Measurements from ENCODE around the gene MISP3. TPM values are rescaled to one million over a fixed set of nuclear protein-coding genes. Genes with fewer than 3 reads are reported as not detected.

Gene MISP3
- polyA plus RNA-seq, 3 donors = 5.1 to 8.4 (median 7.6) TPM

DNA sequence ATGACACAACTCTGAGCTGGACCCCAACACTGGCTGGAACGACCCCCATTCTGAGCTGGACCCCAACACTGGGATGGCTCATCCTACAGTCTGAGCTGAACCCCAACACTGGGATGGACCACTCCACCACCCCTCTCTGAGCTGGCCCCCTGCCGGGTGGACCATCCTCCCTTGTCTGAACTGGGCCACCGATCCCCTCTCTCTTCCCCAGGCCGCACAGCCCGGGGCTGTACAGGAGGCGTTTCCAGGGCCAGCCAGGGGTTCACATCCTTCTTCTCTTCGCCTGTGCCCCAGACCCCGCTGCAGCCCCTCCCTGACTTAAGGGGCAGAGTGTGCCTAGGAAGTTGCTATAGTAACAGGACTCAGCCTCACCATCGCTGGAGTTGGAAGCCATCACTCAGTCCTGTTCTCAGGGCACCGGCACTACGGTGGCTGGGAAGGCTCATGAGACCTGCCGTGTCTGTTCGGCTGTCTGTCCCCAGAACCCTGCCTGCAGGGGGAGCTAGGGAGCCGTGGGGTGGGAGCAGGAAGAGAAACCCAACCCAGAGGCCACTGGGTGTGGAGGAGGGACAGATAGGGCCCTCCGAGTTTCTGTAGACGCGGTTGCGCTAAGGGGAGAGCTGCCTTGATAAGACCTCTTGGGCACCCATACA lies 41.3 kb downstream of the MISP3 start:
- no peak for DNase-seq (ENCODE audit: extremely low read depth in 1 of 11, low read depth in 9 of 11, low spot score in 4 of 11)

DNA sequence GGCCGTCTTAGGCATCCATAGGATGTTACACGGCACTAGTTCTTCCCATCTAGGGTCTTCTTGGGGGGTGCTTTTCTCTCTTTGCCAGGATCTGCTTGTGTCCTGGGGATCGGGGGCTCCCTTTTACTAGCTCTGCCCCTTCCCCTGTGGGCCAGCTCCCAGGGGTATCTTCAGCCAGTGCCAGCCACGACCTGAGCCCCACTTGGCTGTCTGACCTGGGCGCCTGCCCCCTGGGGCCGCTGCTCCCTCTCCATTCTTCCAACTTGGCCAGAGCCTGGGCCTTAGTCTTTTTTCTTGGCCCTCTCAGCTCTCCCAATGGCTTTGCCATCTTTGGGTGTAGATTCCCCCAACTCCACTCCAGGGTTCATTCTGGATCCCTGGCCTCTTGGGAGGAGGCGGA lies 41.9 kb downstream of the MISP3 start:
- no peak for DNase-seq (ENCODE audit: extremely low read depth in 1 of 11, low read depth in 9 of 11, low spot score in 4 of 11)

DNA sequence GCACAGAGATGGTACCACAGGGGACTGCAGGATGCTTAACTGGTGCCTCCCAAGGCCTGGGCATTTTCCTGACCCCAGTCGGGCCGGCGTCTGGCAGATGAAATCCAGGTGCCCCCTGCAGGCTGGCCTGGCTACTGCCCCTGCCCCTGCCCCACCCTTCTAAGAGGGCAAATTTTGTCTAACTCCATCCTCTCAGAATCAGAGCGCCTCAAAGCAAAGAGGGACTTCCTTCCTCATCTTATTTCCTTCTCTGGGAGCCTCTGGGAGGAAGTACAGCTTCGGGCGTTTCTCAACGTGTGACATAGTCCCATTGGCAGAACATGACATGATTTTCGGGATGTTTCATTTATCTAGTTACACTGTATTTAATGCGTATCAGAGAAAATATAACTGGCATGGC lies 42.3 kb downstream of the MISP3 start:
- no peak for DNase-seq (ENCODE audit: extremely low read depth in 1 of 11, low read depth in 9 of 11, low spot score in 4 of 11)

DNA sequence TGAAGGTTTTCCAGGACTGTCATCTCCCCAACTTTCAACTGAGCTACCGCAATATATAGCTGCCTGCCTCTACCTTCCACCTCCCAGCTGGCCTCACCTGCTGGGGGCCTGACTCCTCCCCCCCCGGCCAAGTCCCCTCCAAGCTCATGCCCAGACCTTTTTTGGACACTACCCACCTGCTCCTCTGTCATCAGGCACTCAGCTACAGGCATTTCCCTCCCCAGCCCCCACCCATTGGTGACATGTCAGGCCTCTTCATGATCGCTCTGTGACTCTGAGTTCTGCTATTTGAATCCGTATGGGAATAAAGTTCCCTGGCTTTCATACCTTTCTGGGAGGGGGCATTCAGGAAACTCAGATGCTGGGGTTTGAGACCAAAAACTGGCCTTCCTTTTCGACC lies 43.2 kb downstream of the MISP3 start:
- no peak for DNase-seq (ENCODE audit: extremely low read depth in 1 of 11, low read depth in 9 of 11, low spot score in 4 of 11)

DNA sequence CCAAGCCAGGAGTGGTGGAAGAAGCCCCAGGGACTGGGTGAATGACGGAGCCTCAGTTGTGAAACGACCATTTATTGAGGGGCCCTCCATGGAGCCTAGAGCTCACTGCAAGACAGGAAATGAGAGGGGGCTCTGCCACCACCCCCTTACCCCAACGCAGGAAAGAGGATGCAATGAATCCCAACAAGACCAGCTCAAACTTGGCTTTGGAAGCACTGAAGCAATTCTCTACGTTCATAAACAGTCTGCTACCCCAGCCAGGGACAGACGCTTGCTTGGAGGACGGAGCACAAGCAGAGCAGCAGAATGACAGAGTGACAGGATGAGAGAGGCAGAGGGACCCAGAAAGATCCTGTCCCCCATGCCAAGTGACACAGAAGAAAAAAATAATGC lies 43.9 kb downstream of the MISP3 start:
- no peak for DNase-seq (ENCODE audit: extremely low read depth in 1 of 11, low read depth in 9 of 11, low spot score in 4 of 11)

DNA sequence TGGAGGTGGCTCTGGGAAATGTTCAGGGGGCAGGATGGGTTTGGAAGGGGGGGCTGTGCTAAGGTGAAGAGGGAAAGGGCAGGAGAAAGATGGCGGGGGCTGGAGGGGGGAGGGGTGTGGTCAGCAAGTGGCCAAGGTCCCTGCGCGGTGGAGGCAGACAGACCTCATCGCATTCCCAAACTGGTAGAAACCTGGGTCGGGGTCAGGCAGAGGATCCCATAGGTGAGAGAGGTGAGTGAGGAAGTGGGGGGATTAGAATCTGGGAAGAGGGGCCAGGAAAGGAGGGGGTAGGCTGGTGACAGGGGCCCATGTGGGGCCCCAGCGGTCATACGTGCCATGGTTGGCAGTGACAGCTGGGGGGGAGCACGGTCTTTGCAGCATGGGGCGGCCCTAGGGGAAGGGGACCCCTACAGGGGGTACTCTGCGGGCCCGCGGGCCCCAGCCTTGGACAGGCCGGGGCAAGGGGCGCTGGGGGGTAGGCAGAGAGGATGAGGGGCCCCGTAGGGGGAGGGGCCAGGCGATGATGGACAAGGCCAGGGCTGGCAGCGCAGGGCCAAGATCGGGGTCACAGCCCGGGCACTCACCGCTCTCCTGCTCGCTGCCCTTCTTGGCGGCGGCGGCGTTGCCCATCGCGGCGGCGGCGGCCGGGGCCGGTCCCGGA lies 44.5 kb downstream of the MISP3 start:
- no peak for DNase-seq (ENCODE audit: extremely low read depth in 1 of 11, low read depth in 9 of 11, low spot score in 4 of 11)

DNA sequence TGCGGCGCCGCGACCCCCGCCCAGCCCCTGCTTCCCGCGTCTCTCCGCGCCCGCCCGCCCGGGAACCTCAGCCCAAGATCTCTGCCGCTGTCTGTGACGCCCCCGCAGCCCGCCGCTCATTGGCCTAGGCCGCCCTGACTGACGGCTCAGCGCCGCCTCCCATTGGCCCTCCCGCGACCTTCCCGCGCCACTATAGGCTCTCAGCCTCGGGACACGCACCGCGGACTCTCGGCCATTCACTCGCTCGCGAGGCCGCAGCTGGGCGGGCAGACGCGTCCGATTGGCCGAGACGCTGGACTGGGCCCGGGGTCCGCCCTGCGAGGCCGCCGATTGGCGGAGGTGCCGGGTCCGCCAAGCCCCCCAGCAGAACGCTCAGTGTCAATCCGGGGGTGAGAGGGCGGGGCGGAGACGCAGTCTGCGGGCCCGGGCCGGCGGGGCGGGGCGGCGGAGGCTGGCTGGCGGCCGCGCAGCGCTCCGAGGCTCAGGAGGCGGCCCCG lies 45.1 kb downstream of the MISP3 start, which contains the start of gene PRKACA:
Gene PRKACA (minus strand): TSS at position 95 of the 497 bp plus-strand sequence. CDS start 215 bp downstream, outside the sequence.
- peak; percentile 86 to 99 (median 98) for DNase-seq (ENCODE audit: extremely low read depth in 1 of 11, low read depth in 9 of 11, low spot score in 4 of 11)

DNA sequence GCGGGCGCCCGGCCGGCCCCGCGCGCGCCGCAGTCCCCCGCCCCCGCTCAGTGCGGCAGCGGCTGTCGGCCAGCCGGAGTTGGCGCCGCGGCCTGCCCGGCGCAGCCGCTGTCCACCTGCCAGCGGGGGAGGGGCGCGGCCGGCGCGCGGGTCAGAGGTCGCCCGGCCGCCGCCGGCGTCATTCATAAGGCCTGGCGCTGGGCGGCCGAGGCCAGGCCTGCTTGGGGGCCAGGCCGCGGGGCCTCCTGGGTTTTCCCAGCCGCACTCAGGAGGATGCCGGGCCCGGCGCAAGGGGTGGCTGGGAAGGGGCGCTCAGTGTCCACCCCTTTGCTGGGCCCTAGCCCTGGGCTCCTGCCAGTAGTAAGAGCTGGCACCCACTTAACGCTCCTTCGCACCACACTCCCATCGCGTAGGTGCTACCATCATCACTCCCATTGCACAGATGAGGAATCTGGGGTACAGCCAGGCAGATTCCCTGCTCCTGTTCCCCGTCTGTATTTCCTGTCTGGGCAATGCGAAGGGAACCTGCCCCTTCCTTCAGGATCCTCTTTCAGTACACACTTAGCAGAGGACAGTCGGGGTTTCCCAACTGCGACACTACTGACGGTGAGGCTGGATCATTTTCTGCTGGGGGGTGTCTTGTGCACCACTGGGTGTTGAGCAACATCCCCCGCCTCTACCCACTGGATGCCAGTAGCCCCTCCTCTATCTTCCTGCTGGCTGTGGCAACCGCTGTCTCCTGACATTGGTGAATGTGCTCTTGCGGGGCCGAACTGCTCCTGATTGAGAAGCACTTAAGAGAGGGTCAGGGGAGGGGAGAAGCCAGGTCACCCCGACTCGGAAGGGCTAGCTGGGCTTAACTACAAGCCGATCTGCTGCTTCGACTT lies 45.8 kb downstream of the MISP3 start:
- peak in 3 of 11 donors; percentile 24 to 44 (median 39) for DNase-seq (ENCODE audit: extremely low read depth in 1 of 11, low read depth in 9 of 11, low spot score in 4 of 11)

DNA sequence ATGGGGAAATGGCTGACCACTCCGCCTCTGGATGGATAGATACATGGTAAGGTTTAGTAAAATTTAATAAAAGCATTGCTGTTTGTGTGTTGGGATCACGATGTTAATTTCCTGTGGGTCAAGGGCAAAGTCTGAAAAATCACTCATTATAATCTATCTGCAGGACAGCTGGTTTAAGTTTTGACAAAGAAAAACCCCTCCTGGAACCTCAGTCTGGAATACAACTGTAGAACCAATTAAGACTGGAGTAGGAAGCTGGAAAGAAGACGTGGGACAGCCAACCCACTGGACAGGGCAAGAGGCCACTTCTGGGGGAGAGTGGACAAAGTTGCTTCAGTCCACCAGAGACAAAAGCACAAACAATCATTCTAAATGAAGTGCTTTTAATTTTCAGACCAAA lies 46.6 kb downstream of the MISP3 start:
- DNase-seq (ENCODE audit: extremely low read depth in 1 of 11, low read depth in 9 of 11, low spot score in 4 of 11) = no peak

DNA sequence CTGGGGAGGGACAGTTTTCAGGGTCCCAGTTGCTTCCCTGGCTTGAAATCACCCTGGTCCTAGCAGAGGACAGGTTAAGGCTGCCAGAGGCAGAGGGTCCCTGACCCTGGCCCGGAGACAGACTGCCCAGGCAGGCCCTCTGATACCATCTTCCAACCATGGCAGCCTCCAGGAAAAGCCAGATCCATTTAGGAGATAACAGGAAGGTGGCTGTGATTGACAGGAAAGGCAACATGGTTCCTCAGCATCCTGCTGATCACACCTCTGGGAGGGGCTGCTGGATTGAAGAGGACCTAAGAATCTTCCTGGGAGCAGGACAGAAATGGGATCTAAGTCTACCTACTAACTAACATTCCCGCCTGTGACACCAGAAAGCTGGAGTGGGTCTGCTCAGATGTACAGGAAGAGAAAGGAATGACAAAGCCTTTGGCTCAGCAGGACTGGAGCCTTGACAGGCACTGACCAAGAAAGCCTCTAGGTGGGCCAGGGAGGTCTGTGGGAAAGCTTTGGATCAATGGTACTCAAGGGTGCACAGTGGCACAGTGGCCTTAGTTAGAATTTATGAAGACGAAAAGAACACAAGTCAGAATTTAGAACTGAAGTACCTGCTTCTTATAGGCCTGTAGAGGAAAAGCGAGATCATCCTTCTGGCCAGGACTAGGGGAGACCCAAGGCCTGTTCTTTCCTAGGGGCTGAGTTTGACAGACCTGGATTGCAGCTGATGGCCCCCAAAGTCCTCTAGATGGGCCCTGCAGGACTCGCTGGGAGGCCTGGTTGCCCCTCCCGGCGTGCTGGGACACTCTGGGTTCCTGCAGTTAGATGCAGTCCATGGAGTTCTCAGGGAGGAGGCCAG lies 47.3 kb downstream of the MISP3 start:
- DNase-seq (ENCODE audit: extremely low read depth in 1 of 11, low read depth in 9 of 11, low spot score in 4 of 11) = no peak

DNA sequence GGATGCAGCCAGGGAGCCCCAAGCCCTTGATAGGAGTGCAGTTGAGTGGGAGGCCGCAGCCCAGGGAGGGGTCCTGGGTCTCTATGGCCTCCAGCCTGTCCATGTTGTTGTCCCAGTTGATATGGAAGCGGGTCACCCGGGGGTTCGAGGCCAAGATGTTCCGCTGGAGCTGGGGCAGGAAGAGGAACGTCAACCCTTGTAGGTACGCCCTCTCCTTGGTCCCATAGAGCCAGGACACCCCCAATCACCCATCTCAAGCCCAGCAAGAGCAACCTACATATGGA lies 47.9 kb downstream of the MISP3 start:
- no peak for DNase-seq (ENCODE audit: extremely low read depth in 1 of 11, low read depth in 9 of 11, low spot score in 4 of 11)

DNA sequence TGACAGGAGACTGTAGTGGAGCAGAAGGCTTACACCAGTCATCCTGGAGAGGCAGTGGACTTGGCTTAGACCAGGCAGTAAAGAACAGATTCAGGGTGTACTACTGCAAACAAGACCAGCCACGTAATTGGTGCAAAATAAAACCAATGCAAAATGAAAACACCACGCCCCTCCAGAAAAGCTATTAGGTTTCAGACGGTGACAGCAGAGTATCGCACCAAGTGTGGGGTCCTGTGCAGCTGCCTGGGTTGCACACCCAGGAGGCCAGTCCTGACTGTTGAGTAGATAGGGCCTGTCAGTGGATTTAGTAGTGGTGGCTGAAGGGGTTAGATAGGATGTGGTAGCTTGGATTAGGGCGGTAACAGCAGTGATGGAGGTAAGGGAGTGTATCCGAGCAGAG lies 50.3 kb downstream of the MISP3 start:
- DNase-seq (ENCODE audit: extremely low read depth in 1 of 11, low read depth in 9 of 11, low spot score in 4 of 11) = no peak

Other genes starting within 250 kb of the MISP3 start
- gene NANOS3, start 195.7 kb upstream of the MISP3 start, polyA plus RNA-seq (ENCODE audit: insufficient read length in 3 of 3) = 1 to 10 TPM in 2 of 3 donors, under 1 TPM in 1; 0.79 to 1.8 (median 1.3) TPM
- 1 to 10 TPM; 4.3 to 7.3 (median 7.2) TPM for gene BRME1, start 166.7 kb upstream of the MISP3 start, polyA plus RNA-seq (ENCODE audit: insufficient read length in 3 of 3)
- gene CC2D1A, start 166.6 kb upstream of the MISP3 start, polyA plus RNA-seq (ENCODE audit: insufficient read length in 3 of 3) = 10 to 100 TPM; 20.6 to 38.9 (median 29.1) TPM
- gene PODNL1, start 134.4 kb upstream of the MISP3 start, polyA plus RNA-seq (ENCODE audit: insufficient read length in 3 of 3) = 1 to 10 TPM; 1.2 to 1.5 (median 1.2) TPM
- gene DCAF15, start 120.3 kb upstream of the MISP3 start, polyA plus RNA-seq (ENCODE audit: insufficient read length in 3 of 3) = 10 to 100 TPM; 25.7 to 37.5 (median 35.7) TPM
- 10 to 100 TPM in 2 of 3 donors, 1 to 10 TPM in 1; 9.1 to 17.7 (median 14.8) TPM for gene RFX1, start 66.5 kb upstream of the MISP3 start, polyA plus RNA-seq (ENCODE audit: insufficient read length in 3 of 3)
- gene RLN3, start 44.6 kb upstream of the MISP3 start, polyA plus RNA-seq (ENCODE audit: insufficient read length in 3 of 3) = not detected
- 1 to 10 TPM; 4.6 to 7.3 (median 6.4) TPM for gene IL27RA, start 41.0 kb upstream of the MISP3 start, polyA plus RNA-seq (ENCODE audit: insufficient read length in 3 of 3)
- gene PALM3, start 10.7 kb upstream of the MISP3 start, polyA plus RNA-seq (ENCODE audit: insufficient read length in 3 of 3) = 10 to 100 TPM; 16.3 to 31.4 (median 20.1) TPM
- under 1 TPM in 1 of 3 donors, not detected in 2; 0.11 TPM for gene C19orf67, start 13.0 kb downstream of the MISP3 start, polyA plus RNA-seq (ENCODE audit: insufficient read length in 3 of 3)
- gene SAMD1, start 18.0 kb downstream of the MISP3 start, polyA plus RNA-seq (ENCODE audit: insufficient read length in 3 of 3) = 10 to 100 TPM; 28.2 to 62.2 (median 45.2) TPM
- gene PRKACA, start 45.0 kb downstream of the MISP3 start, polyA plus RNA-seq (ENCODE audit: insufficient read length in 3 of 3) = 100 to 1,000 TPM in 1 of 3 donors, 10 to 100 TPM in 2; 90.2 to 104 (median 92.6) TPM
- 10 to 100 TPM; 15.5 to 23.0 (median 20.0) TPM for gene ASF1B, start 63.8 kb downstream of the MISP3 start, polyA plus RNA-seq (ENCODE audit: insufficient read length in 3 of 3)
- gene ADGRL1, start 133.4 kb downstream of the MISP3 start, polyA plus RNA-seq (ENCODE audit: insufficient read length in 3 of 3) = 10 to 100 TPM; 33.2 to 53.1 (median 50.1) TPM